Ishikawa (cell line): Measurements from ENCODE around the gene KCNK5.

Experiments
- CEBPB ChIP-seq: IDR thresholded peaks from 2 replicates; pipeline ENCODE4 v1.6.1; 2012
- RAD21 ChIP-seq: IDR thresholded peaks from 2 replicates; pipeline ENCODE4 v1.6.1; 2012; ENCODE audit warnings: low read depth
- TAF1 ChIP-seq: IDR thresholded peaks from 2 replicates; pipeline ENCODE4 v1.6.1; 2012; ENCODE audit warnings: low read depth, mild to moderate bottlenecking
- TF ChIP-seq, protein P1 (sequence below): IDR thresholded peaks from 2 replicates; pipeline ENCODE4 v1.6.1; 2012
- TF ChIP-seq, protein P2 (sequence below): IDR thresholded peaks from 2 replicates; pipeline ENCODE4 v1.6.1; 2012; ENCODE audit warnings: low read depth, mild to moderate bottlenecking

DNA sequence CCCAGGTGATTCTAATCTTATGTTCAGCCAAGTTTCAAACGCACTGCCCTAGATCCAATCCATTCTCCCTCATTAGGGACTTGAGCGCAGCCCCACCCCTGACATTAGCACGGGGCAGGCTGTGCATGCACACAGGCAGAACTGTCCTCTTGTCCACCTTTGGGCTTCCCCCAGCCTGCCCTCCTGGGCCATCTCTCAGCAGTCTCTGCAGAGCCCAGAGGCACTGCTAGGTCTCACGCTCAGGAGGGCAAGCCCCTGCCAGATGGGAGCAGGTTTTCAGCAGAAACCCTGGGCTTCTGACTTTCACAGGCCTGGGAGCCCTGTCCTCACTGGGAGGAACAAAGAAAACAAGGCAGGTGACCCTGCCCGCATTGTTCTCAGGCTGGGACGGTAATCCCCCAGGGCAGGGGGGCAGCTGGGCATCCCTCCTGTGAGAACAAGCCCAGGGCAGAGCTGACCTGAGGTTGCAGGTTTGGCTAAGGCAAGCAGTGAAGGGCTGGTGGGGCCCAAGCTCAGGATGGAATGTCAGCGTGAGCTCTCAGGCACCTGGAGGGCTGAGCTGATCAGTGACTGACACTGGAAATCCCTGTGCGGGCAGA is 24.5 kb downstream of the KCNK5 start:
- TF ChIP-seq, protein P1, sequence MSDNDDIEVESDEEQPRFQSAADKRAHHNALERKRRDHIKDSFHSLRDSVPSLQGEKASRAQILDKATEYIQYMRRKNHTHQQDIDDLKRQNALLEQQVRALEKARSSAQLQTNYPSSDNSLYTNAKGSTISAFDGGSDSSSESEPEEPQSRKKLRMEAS = no peak
- TF ChIP-seq RAD21 = no peak
- TF ChIP-seq TAF1 = no peak
- no peak for TF ChIP-seq CEBPB
- TF ChIP-seq, protein P2, sequence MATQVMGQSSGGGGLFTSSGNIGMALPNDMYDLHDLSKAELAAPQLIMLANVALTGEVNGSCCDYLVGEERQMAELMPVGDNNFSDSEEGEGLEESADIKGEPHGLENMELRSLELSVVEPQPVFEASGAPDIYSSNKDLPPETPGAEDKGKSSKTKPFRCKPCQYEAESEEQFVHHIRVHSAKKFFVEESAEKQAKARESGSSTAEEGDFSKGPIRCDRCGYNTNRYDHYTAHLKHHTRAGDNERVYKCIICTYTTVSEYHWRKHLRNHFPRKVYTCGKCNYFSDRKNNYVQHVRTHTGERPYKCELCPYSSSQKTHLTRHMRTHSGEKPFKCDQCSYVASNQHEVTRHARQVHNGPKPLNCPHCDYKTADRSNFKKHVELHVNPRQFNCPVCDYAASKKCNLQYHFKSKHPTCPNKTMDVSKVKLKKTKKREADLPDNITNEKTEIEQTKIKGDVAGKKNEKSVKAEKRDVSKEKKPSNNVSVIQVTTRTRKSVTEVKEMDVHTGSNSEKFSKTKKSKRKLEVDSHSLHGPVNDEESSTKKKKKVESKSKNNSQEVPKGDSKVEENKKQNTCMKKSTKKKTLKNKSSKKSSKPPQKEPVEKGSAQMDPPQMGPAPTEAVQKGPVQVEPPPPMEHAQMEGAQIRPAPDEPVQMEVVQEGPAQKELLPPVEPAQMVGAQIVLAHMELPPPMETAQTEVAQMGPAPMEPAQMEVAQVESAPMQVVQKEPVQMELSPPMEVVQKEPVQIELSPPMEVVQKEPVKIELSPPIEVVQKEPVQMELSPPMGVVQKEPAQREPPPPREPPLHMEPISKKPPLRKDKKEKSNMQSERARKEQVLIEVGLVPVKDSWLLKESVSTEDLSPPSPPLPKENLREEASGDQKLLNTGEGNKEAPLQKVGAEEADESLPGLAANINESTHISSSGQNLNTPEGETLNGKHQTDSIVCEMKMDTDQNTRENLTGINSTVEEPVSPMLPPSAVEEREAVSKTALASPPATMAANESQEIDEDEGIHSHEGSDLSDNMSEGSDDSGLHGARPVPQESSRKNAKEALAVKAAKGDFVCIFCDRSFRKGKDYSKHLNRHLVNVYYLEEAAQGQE = no peak
